Measurements from ENCODE around the gene ENG.

DNA sequence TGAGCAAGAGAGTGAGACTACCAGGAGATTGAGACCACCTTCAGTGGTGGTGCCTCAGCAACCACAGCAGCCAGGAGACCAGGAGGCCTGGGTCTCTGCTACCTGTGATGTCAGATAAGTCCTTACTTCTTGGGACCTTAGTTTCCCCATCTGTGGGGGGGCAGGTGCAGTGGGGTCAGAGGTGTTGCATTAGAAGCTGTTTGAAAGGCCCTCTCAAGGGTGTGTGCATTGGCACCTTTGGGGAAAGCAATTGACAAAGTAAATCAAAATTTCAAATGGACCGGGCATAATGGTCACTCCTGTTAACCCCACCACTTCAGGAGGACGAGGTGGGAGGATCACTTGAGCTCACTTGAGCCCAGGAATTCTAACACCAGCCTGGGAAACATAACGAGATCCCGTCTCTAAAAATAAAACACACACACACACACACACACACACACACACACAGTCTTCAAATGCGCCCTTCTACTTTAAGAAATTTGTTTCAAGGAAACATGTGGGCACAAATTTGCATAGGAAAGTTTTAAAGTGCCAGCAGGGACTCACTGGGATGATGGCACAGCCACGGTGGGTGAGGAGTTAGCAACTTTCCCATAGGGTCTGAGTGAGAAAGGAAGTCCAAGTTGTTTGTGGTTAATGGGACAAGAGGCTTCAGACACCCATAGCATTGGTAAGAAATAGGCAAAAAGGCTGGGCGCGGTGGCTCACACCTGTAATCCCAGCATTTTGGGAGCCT is 24.4 kb upstream of the ENG start:
- TF ChIP-seq, protein P1, sequence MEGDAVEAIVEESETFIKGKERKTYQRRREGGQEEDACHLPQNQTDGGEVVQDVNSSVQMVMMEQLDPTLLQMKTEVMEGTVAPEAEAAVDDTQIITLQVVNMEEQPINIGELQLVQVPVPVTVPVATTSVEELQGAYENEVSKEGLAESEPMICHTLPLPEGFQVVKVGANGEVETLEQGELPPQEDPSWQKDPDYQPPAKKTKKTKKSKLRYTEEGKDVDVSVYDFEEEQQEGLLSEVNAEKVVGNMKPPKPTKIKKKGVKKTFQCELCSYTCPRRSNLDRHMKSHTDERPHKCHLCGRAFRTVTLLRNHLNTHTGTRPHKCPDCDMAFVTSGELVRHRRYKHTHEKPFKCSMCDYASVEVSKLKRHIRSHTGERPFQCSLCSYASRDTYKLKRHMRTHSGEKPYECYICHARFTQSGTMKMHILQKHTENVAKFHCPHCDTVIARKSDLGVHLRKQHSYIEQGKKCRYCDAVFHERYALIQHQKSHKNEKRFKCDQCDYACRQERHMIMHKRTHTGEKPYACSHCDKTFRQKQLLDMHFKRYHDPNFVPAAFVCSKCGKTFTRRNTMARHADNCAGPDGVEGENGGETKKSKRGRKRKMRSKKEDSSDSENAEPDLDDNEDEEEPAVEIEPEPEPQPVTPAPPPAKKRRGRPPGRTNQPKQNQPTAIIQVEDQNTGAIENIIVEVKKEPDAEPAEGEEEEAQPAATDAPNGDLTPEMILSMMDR (IDR thresholded peaks at IDR 0.05) = no peak
- TF ChIP-seq POLR2A (IDR thresholded peaks at IDR 0.05) = no peak

All from lower leg skin (tissue), 3 donors.